H1 (cell line): ENCODE measurements around the gene EVA1B. TPM values are rescaled to one million over a fixed set of nuclear protein-coding genes. Genes with fewer than 3 reads are reported as not detected.

Experiments
- CTCF ChIA-PET: fragments of 300-600 bp; sonication (Branson Sonifier 250); formaldehyde crosslinking; loops from one replicate; lab custom pipeline; 2021; ENCODE audit not compliant: partially characterized antibody; lab: Charles Lee
- POLR2A ChIA-PET: fragments of 300-600 bp; sonication (Branson Sonifier 250); formaldehyde crosslinking; loops from one replicate; lab custom pipeline; 2021; ENCODE audit warnings: inconsistent platforms; ENCODE audit not compliant: partially characterized antibody; lab: Charles Lee
- DNase-seq, 2 experiments: peaks; one replicate each; pipeline versions ENCODE4 v3.0.0 to v3.0.0-alpha.2; 2010 to 2022; ENCODE audit warnings: low spot score in 2 of 2, low read depth in 1 of 2, mixed read lengths in 1 of 2
- FAIRE-seq: peaks from 2 replicates; lab custom pipeline; 2011; peaks lifted over from hg19 to GRCh38; lab: Jason Lieb, UNC
- H2AFZ ChIP-seq: 2 replicates; pipeline ENCODE4 v1.8.1; 2012; ENCODE audit warnings: low read length, inconsistent platforms
- H2AK5ac ChIP-seq: 2 replicates; pipeline ENCODE4 v1.6.1; 2013; ENCODE audit warnings: low read depth, low read length
- H2BK120ac ChIP-seq: replicated peaks from 2 replicates; pipeline ENCODE3; 2013; ENCODE audit warnings: low read depth, low read length, inconsistent platforms
- H2BK12ac ChIP-seq: 2 replicates; pipeline ENCODE4 v1.6.1; 2013; ENCODE audit warnings: low read depth, low read length
- H2BK15ac ChIP-seq: 2 replicates; pipeline ENCODE4 v1.6.1; 2013; ENCODE audit warnings: low read length
- H2BK20ac ChIP-seq: 2 replicates; pipeline ENCODE4 v1.6.1; 2013; ENCODE audit warnings: low read length
- H2BK5ac ChIP-seq: 2 replicates; pipeline ENCODE4 v1.6.1; 2013; ENCODE audit warnings: low read depth, low read length
- H3K14ac ChIP-seq: 2 replicates; pipeline ENCODE4 v1.6.1; 2013; ENCODE audit warnings: inconsistent platforms; ENCODE audit not compliant: insufficient read length
- H3K18ac ChIP-seq: 2 replicates; pipeline ENCODE4 v1.6.1; 2013; ENCODE audit warnings: low read length; ENCODE audit errors: extremely low read depth
- H3K23ac ChIP-seq: 2 replicates; pipeline ENCODE4 v1.6.1; 2013; ENCODE audit warnings: inconsistent platforms; ENCODE audit not compliant: insufficient read length
- H3K23me2 ChIP-seq: 2 replicates; pipeline ENCODE4 v1.6.1; 2013; ENCODE audit warnings: low read depth, low read length
- H3K27ac ChIP-seq: 2 replicates; pipeline ENCODE4 v1.6.1; 2011; ENCODE audit warnings: low read depth, low read length, inconsistent platforms
- H3K27me3 ChIP-seq, 4 experiments: replicated peaks in 1 of 4; 1 replicate in 1 of 4; 2 replicates in 3 of 4; pipeline versions ENCODE4 v1.6.1 to v1.8.1; 2011 to 2013; ENCODE audit warnings: low read length in 3 of 4, mild to moderate bottlenecking in 3 of 4, inconsistent platforms in 2 of 4, mixed read lengths in 2 of 4, moderate library complexity in 1 of 4; ENCODE audit not compliant: control insufficient read depth in 3 of 4, insufficient read depth in 3 of 4; ENCODE audit errors: extremely low read depth in 1 of 4
- H3K36me3 ChIP-seq, 4 experiments: 2 replicates each; pipeline versions ENCODE4 v1.6.1 to v1.8.1; 2011 to 2013; ENCODE audit warnings: mild to moderate bottlenecking in 4 of 4, low read length in 3 of 4, moderate library complexity in 2 of 4, control low read depth in 1 of 4, inconsistent platforms in 1 of 4; ENCODE audit not compliant: insufficient read depth in 4 of 4, control insufficient read depth in 2 of 4
- H3K4ac ChIP-seq: replicated peaks from 2 replicates; pipeline ENCODE3; 2013; ENCODE audit warnings: low read length, low read depth, mixed read lengths, inconsistent platforms; ENCODE audit not compliant: insufficient read length
- H3K4me1 ChIP-seq, 4 experiments: replicated peaks in 1 of 4; 1 replicate in 1 of 4; 2 replicates in 3 of 4; pipeline versions ENCODE4 v1.6.1 to v1.8.1; 2011 to 2013; ENCODE audit warnings: low read length in 3 of 4, inconsistent platforms in 2 of 4, mixed read lengths in 1 of 4; ENCODE audit not compliant: insufficient read depth in 4 of 4, control insufficient read depth in 3 of 4
- H3K4me2 ChIP-seq, 2 experiments: 2 replicates each; pipeline versions ENCODE4 v1.6.1 to v1.8.1; 2011 to 2013; ENCODE audit warnings: low read depth in 2 of 2, low read length in 2 of 2, control low read depth in 1 of 2, inconsistent platforms in 1 of 2, mild to moderate bottlenecking in 1 of 2; ENCODE audit not compliant: insufficient read depth in 1 of 2
- H3K4me3 ChIP-seq, 4 experiments: fragments of 200-600, 300-600 bp in 1 of 4; sonication (generic), shearing (Covaris generic), sonication (Bioruptor Twin) in 1 of 4; 2 replicates each; pipeline versions ENCODE4 v1.5.1 to v1.8.1; 2011 to 2016; ENCODE audit warnings: low read length in 4 of 4, low read depth in 3 of 4, control low read depth in 2 of 4, inconsistent platforms in 2 of 4, mild to moderate bottlenecking in 2 of 4, mixed read lengths in 1 of 4, moderate library complexity in 1 of 4; ENCODE audit not compliant: insufficient read depth in 2 of 4; ENCODE audit errors: extremely low read depth in 1 of 4
- H3K56ac ChIP-seq: replicated peaks from 2 replicates; pipeline ENCODE3; 2013; ENCODE audit warnings: low read depth, mild to moderate bottlenecking, mixed read lengths, low read length, inconsistent platforms; ENCODE audit not compliant: insufficient read length
- H3K79me1 ChIP-seq: 2 replicates; pipeline ENCODE4 v1.6.1; 2013; ENCODE audit warnings: low read depth, low read length, control low read depth
- H3K79me2 ChIP-seq, 2 experiments: 2 replicates each; pipeline versions ENCODE4 v1.6.1 to v1.8.1; 2012 to 2013; ENCODE audit warnings: low read length in 2 of 2, mild to moderate bottlenecking in 2 of 2, inconsistent platforms in 1 of 2; ENCODE audit not compliant: insufficient read depth in 2 of 2, control insufficient read depth in 1 of 2
- H3K9ac ChIP-seq, 4 experiments: replicated peaks in 1 of 4; 1 replicate in 1 of 4; 2 replicates in 3 of 4; pipeline versions ENCODE4 v1.6.1 to v1.8.1; 2011 to 2013; ENCODE audit warnings: low read depth in 3 of 4, low read length in 3 of 4, control low read depth in 2 of 4, mild to moderate bottlenecking in 2 of 4, moderate library complexity in 2 of 4, inconsistent platforms in 1 of 4; ENCODE audit errors: extremely low read depth in 1 of 4
- H3K9me3 ChIP-seq, 2 experiments: 2 replicates each; pipeline versions ENCODE4 v1.6.1 to v1.8.1; 2012 to 2013; ENCODE audit warnings: mild to moderate bottlenecking in 2 of 2, moderate library complexity in 2 of 2, control low read depth in 1 of 2, inconsistent platforms in 1 of 2, low read depth in 1 of 2, low read length in 1 of 2, mixed read lengths in 1 of 2; ENCODE audit not compliant: insufficient read depth in 2 of 2
- H4K20me1 ChIP-seq, 2 experiments: replicated peaks in 1 of 2; 2 replicates each; pipeline versions ENCODE3 to v1.8.1; 2011 to 2013; ENCODE audit warnings: inconsistent platforms in 2 of 2, low read length in 2 of 2, mild to moderate bottlenecking in 1 of 2; ENCODE audit not compliant: insufficient read depth in 2 of 2, control insufficient read depth in 1 of 2
- H4K5ac ChIP-seq: 2 replicates; pipeline ENCODE4 v1.6.1; 2013; ENCODE audit warnings: low read length, low read depth, mixed read lengths, inconsistent platforms; ENCODE audit not compliant: insufficient read length
- H4K8ac ChIP-seq: 2 replicates; pipeline ENCODE4 v1.8.0; 2013; ENCODE audit warnings: mild to moderate bottlenecking, moderate library complexity, low read length, inconsistent platforms; ENCODE audit not compliant: insufficient read depth; ENCODE audit errors: extremely low read depth
- H4K91ac ChIP-seq: replicated peaks from 2 replicates; pipeline ENCODE3; 2013; ENCODE audit warnings: low read length, mixed read lengths, inconsistent platforms; ENCODE audit not compliant: insufficient read length
- BCL11A ChIP-seq, 2 experiments: IDR thresholded peaks; one replicate each; pipeline ENCODE4 v1.6.1; 2011; ENCODE audit warnings: low read depth in 2 of 2, low read length in 2 of 2, mild to moderate bottlenecking in 2 of 2
- E2F6 ChIP-seq: IDR thresholded peaks from 2 replicates; pipeline ENCODE4 v1.6.1; 2012; ENCODE audit warnings: inconsistent platforms
- EZH2 ChIP-seq: fragments of 200-600 bp; sonication (generic); IDR thresholded peaks from 2 replicates; pipeline ENCODE4 v1.7.1; 2012; ENCODE audit warnings: low read depth, mild to moderate bottlenecking, moderate library complexity, low read length, inconsistent platforms; ENCODE audit not compliant: severe bottlenecking
- SAP30 ChIP-seq: fragments of 300-600 bp; sonication (generic); IDR thresholded peaks from 2 replicates; pipeline ENCODE4 v1.7.1; 2012; ENCODE audit warnings: low read length, moderate library complexity, mild to moderate bottlenecking, inconsistent platforms; ENCODE audit not compliant: insufficient read depth, insufficient replicate concordance
- SP1 ChIP-seq: IDR thresholded peaks from 2 replicates; pipeline ENCODE4 v1.6.1; 2011; ENCODE audit warnings: low read depth, low read length
- WGBS, 2 experiments: shearing (Covaris generic) in 1 of 2; methylation state at CpG; one replicate each; pipeline versions ENCODE4 v1.1.6 to v1.1.7; 2013 to 2015; ENCODE audit warnings: low lambda C conversion rate in 2 of 2, mixed read lengths in 2 of 2, inconsistent platforms in 1 of 2, low coverage in 1 of 2, missing lambda C conversion rate in 1 of 2; ENCODE audit not compliant: insufficient replicate concordance in 2 of 2, insufficient coverage in 1 of 2, insufficient read length in 1 of 2; ENCODE audit errors: extremely low coverage in 1 of 2, missing lambda C conversion rate in 1 of 2; 5-methylcytosine and 5-hydroxymethylcytosine counted together
- polyA plus RNA-seq, 7 experiments: library from polyadenylated mRNA; depleted of rRNA in 3 of 7; stranded (reverse) in 5 of 7; unstranded in 2 of 7; fragments of >200 nt in 5 of 7; fragments of 200-250 nt in 2 of 7; gene quantifications; 1 replicate in 5 of 7; 2 replicates in 1 of 7; 4 replicates in 1 of 7; pipeline versions ENCODE4 v1.2.1 to v1.2.3, GENCODE V29; 2011 to 2013; ENCODE audit warnings: missing spikeins in 2 of 7, mixed read lengths in 2 of 7
- total RNA-seq: library from RNA; stranded (reverse); fragmentation: NEBNext Ultra II Directional; extraction: Animal tissue kit (Norgen Biotek cat#: 25700); gene quantifications from 2 replicates; pipeline ENCODE4 v1.2.1, GENCODE V29; 2021

EVA1B gene
- total and polyA plus RNA-seq, 2 of the 8 experiments (the other 6 are each of a cell fraction or from before 2014, with no cell fraction given), result 10.0 to 19.9 TPM

DNA sequence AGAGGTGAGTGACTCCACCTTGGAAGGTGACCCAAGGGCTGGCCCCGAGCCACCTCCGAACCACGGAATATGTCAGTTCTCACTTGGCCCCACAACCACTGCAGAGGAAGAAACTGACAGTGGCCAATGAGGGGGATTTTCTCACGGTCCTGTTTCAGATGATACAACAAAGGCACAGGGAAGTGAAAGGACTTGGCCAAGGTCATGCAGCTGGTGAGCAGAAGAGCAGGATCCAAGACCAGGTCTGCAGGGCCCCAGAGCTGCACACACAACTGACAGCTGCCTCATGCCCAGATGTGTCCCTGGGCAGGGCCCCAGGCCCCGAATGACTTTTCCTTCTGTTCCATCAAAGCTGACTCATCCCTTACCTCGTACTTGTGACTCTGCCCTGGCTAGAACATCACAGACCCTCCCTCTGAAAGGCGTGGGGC is 25.8 kb upstream of the EVA1B start:
- Histone ChIP-seq H2BK12ac (no peak overlapping the region), H2BK15ac (no peak overlapping the region), H3K9me3 (no peaks in the 10 kb centered on the region), H3K27me3 (no peaks in the 10 kb centered on the region), H3K23me2 (no peaks in the 10 kb centered on the region), H3K23ac (no peak overlapping the region), H3K4me1 (peaks cover 0 to 6% (median 0%) of the 10 kb centered on the region in 4 experiments; a peak in 1 of 7 replicates), H3K14ac (no peak overlapping the region), H3K4me3 (no peak overlapping the region), H3K36me3 (peaks cover 2 to 21% (median 12%) of the 10 kb centered on the region in 4 experiments; a peak in 5 of 8 replicates), H2AFZ (no peak overlapping the region), H4K20me1 (peaks cover 3% of the 10 kb centered on the region in 2 experiments), H3K79me1 (no peaks in the 10 kb centered on the region; the same call in 1 of the 2 replicates), H2AK5ac (no peak overlapping the region), H3K79me2 (no peaks in the 10 kb centered on the region), H4K8ac (no peak overlapping the region), H2BK20ac (no peak overlapping the region), H3K9ac (no peak overlapping the region), H3K4ac (no peak overlapping the region), H4K91ac (no peak overlapping the region), H4K5ac (no peak overlapping the region), H3K56ac (no peak overlapping the region), H2BK5ac (no peak overlapping the region), H3K27ac (no peak overlapping the region), H3K4me2 (no peak overlapping the region), H3K18ac (no peak overlapping the region), H2BK120ac (no peak overlapping the region)
- no peak for DNase-seq
- POLR2A ChIA-PET, result interaction anchor here (0.5 to 1.6 kb wide), 5 partner anchors 11 to 73 kb away, joined by 3 to 4 read pairs (median 3); partner anchors contain the start of gene EVA1B
- WGBS, 2 experiments, result 84% methylated on average over 7 of the region's 7 CpGs; no CpG with 5 or more reads in 1 of the 2 experiments
- no peak for FAIRE-seq
- CTCF ChIA-PET, result interaction anchor here (2.0 to 13.3 kb wide), 3 partner anchors 8 to 70 kb away, joined by 5 to 150 read pairs (median 27); no protein-coding TSS in a partner anchor
- TF ChIP-seq EZH2 (no peak), SAP30 (no peak), BCL11A (IDR thresholded peaks at IDR 0.05; ENCODE audit: low read depth in 2 of 2, low read length in 2 of 2) (no peak), SP1 (no peak), E2F6 (no peak)
